ENCODE measurements around the gene ADAM12.

GRCh38 chr10:126423732-126424491 is 35.6 kb upstream of the ADAM12 start:
- TF ChIP-seq POLR2AphosphoS5 (IDR thresholded peaks at IDR 0.05; ENCODE audit: low read depth, low read length) (no peak), POLR2A (IDR thresholded peaks at IDR 0.05; ENCODE audit: low read depth, low read length) (no peak), SPI1 (IDR thresholded peaks at IDR 0.05; ENCODE audit: low read depth, low read length) (no peak), POU2F2 (IDR thresholded peaks at IDR 0.05; ENCODE audit: low read depth, low read length) (no peak)

Data from GM12891 (cell line).